Heart right ventricle (tissue), 16 donors: ENCODE data around the gene ZGLP1. TPM values are rescaled to one million over a fixed set of nuclear protein-coding genes. Genes with fewer than 3 reads are reported as not detected.
A peak's percentile ranks its signal among the peaks of the same experiment; 100 is the strongest.

Experiments used
- ATAC-seq, 8 donors: fragments of 200-7000 bp; cut with Tn5 transposase; one replicate each; pipeline ENCODE4 v1.9.1; 2020; ENCODE audit warnings: mild to moderate bottlenecking in 8 of 8, moderate library complexity in 8 of 8, moderate number of reproducible peaks in 1 of 8
- DNase-seq, 2 donors: peaks; one replicate each; pipeline ENCODE4 v3.0.0-alpha.2; 2020
- H3K27ac ChIP-seq, 10 donors: fragments of 200-600 bp; sonication (generic) in 2 of 10; one replicate each; pipeline versions ENCODE4 v1.5.0 to v1.8.0; 2020 to 2022; ENCODE audit warnings: mild to moderate bottlenecking in 3 of 10
- H3K27me3 ChIP-seq, 7 donors: fragments of 200-600 bp; one replicate each; pipeline ENCODE4 v1.8.0; 2021 to 2022; ENCODE audit warnings: mild to moderate bottlenecking in 2 of 7
- H3K36me3 ChIP-seq, 9 donors: fragments of 200-600 bp; sonication (generic) in 1 of 9; one replicate each; pipeline versions ENCODE4 v1.5.0 to v1.8.0; 2020 to 2022; ENCODE audit warnings: mild to moderate bottlenecking in 2 of 9
- H3K4me1 ChIP-seq, 9 donors: fragments of 200-600 bp; sonication (generic) in 1 of 9; one replicate each; pipeline versions ENCODE4 v1.5.0 to v1.8.0; 2020 to 2022; ENCODE audit warnings: mild to moderate bottlenecking in 4 of 9
- H3K4me3 ChIP-seq, 10 donors: fragments of 200-600 bp; sonication (generic) in 2 of 10; one replicate each; pipeline versions ENCODE4 v1.5.0 to v1.8.0; 2020 to 2022; ENCODE audit warnings: mild to moderate bottlenecking in 7 of 10, moderate library complexity in 2 of 10
- H3K9me3 ChIP-seq, 11 donors: fragments of 200-600 bp in 10 of 11; sonication (generic) in 2 of 11; one replicate each; pipeline versions ENCODE4 v1.5.0 to v1.8.0; 2013 to 2022; ENCODE audit warnings: mild to moderate bottlenecking in 2 of 11, control low read depth in 1 of 11, moderate library complexity in 1 of 11
- CTCF ChIP-seq, 9 donors: fragments of 200-600 bp; sonication (generic) in 2 of 9; IDR thresholded peaks; one replicate each; pipeline versions ENCODE4 v1.5.0 to v1.8.0; 2021 to 2022; ENCODE audit warnings: antibody characterized with exemption in 9 of 9, mild to moderate bottlenecking in 5 of 9, moderate library complexity in 1 of 9
- WGBS, 2 donors: extraction: QIAGEN DNeasy Blood & Tissue Kit; methylation state at CpG; one replicate each; pipeline ENCODE4 v1.1.7; 2013; ENCODE audit warnings: inconsistent platforms in 1 of 2; 5-methylcytosine and 5-hydroxymethylcytosine counted together
- intact Hi-C, 10 donors: fragments of 100-400 bp; cut with DNase I; formaldehyde crosslinking; loops; one replicate each; pipeline versions ENCODE4 v1.11.1 to v1.14.2; 2022
- polyA plus RNA-seq, 2 donors: library from polyadenylated mRNA; stranded (reverse); fragments of 200-250 nt; gene quantifications; one replicate each; pipeline ENCODE4 v1.2.3, GENCODE V29; 2013
- total RNA-seq, 10 donors: library from RNA; stranded (reverse); fragmentation: NEBNext Ultra II Directional in 3 of 10; extraction: Animal tissue kit (Norgen Biotek cat#: 25700) in 3 of 10; gene quantifications; one replicate each; pipeline versions ENCODE4 v1.2.1 to v1.2.4, GENCODE V29; 2021 to 2023
- donor health status: Arrhythmogenic right ventricular cardiomyopathy.
- donor health status: ischemic (EF 13 %, LVEDD 7.1; RV severe dilation, severe dysfunction).
- donor health status: healthy with polysubstance abuse.
- donor health status: DM: no; HTN: yes; CAD: no.
- donor health status: DM: no; HTN: no; CAD: no.
- donor health status: ischemic (EF 25% LVEDD 6.9; RV normal size, moderate dysfunction).
- donor health status: ischemic (EF 25% LVEDD 5.7; RV mildly dilated, moderate dysfunction).
- donor health status: healthy.
- donor health status: DM: yes; HTN: yes; CAD: no.
- donor health status: Ischemic cardiomyopathy.
- donor health status: ischemic (EF 35%, LVEDD 5.7; RV mildly dilated, moderate dysfunction).
- donor health status: nonischemic (EF 11% LVEDD 7.7; RV severe dilation, severe dysfunction).
- donor health status: DM: yes; HTN: yes; CAD: no.
- donor health status: PGD.
- donor health status: ischemic (EF 29% LVEDD 5.4; RV normal size, mild dysfunction).
- donor health status: nonischemic (EF 23%, LVEDD 6.1; RV moderate dilation, normal function).

Gene ZGLP1
- total and polyA plus RNA-seq, 12 donors, result 0.34 to 8.9 (median 0.89) TPM

- no peak for TF ChIP-seq CTCF (IDR thresholded peaks at IDR 0.05)
- 2 to 3% methylated on average over 43 to 45 of the region's 45 CpGs for WGBS, 2 donors
- Histone ChIP-seq H3K27me3 (peaks cover 39 to 100% (median 99%) of the 10 kb centered on the region in 7 donors), H3K4me3 (peak overlapping the region; percentile 24 to 56 (median 40)), H3K9me3 (no peaks in the 10 kb centered on the region), H3K27ac (peak overlapping the region in 1 of 10 donors; percentile 63), H3K36me3 (no peaks in the 10 kb centered on the region), H3K4me1 (peaks cover 13 to 88% (median 66%) of the 10 kb centered on the region in 9 donors)
- DNase-seq (peak; percentile 66 to 85), ATAC-seq (peak; percentile 41 to 75 (median 64))
- intact Hi-C loops, result no loop called here
These were observed 17.3 kb downstream of the ZGLP1 start for GRCh38 chr19:10292206-10292788.

- intact Hi-C loops, result no loop called here
- peaks cover 18 to 95% (median 72%) of the 10 kb centered on the region in 9 donors for H3K4me1 ChIP-seq
- DNase-seq (no peak), ATAC-seq (peak in 2 of 8 donors; percentile 1)
- TF ChIP-seq CTCF (IDR thresholded peaks at IDR 0.05), result no peak
- no peaks in the 10 kb centered on the region for H3K9me3 ChIP-seq
- peak overlapping the region; percentile 32 to 56 (median 40) for H3K4me3 ChIP-seq
- H3K27me3 ChIP-seq, result peaks cover 39 to 98% (median 96%) of the 10 kb centered on the region in 7 donors
- WGBS, 2 donors, result 1% methylated on average over 48 to 49 of the region's 49 CpGs
- H3K36me3 ChIP-seq, result no peaks in the 10 kb centered on the region
- peak overlapping the region in 1 of 10 donors; percentile 27 for H3K27ac ChIP-seq
These were observed 17.9 kb downstream of the ZGLP1 start for GRCh38 chr19:10291554-10292205.

- peak overlapping the region in 1 of 10 donors; percentile 27 for H3K27ac ChIP-seq
These were observed 18.6 kb downstream of the ZGLP1 start for GRCh38 chr19:10290876-10291553.

More at GRCh38 chr19:10290876-10291553, 18.6 kb downstream of the ZGLP1 start:
- WGBS, 2 donors, result 1% methylated on average over 47 to 57 of the region's 57 CpGs
- peak in 1 of 2 donors; percentile 64 for DNase-seq
- Histone ChIP-seq H3K36me3 (peaks cover 0 to 3% (median 0%) of the 10 kb centered on the region in 9 donors), H3K9me3 (no peaks in the 10 kb centered on the region), H3K4me3 (peak overlapping the region; percentile 32 to 56 (median 40)), H3K27me3 (peaks cover 34 to 92% (median 89%) of the 10 kb centered on the region in 7 donors), H3K4me1 (peaks cover 22 to 99% (median 76%) of the 10 kb centered on the region in 9 donors)
- intact Hi-C loops, result no loop called here
- peak in 6 of 8 donors; percentile 17 to 61 (median 34) for ATAC-seq
- no peak for TF ChIP-seq CTCF (IDR thresholded peaks at IDR 0.05)
